Ishikawa (cell line): ENCODE measurements around the gene LRP8.

ENCODE experiments used
- CEBPB ChIP-seq: IDR thresholded peaks from 2 replicates; pipeline ENCODE4 v1.6.1; 2012
- EP300 ChIP-seq: IDR thresholded peaks from 2 replicates; pipeline ENCODE4 v1.6.1; 2012; ENCODE audit warnings: borderline replicate concordance
- MAX ChIP-seq: IDR thresholded peaks from 2 replicates; pipeline ENCODE4 v1.6.1; 2012
- RAD21 ChIP-seq: IDR thresholded peaks from 2 replicates; pipeline ENCODE4 v1.6.1; 2012; ENCODE audit warnings: low read depth
- REST ChIP-seq: IDR thresholded peaks from 2 replicates; pipeline ENCODE4 v1.6.1; 2012; ENCODE audit warnings: low read depth, mild to moderate bottlenecking
- YY1 ChIP-seq: IDR thresholded peaks from 2 replicates; pipeline ENCODE4 v1.6.1; 2012; ENCODE audit warnings: low read depth

- TF ChIP-seq CEBPB = no peak
- no peak for TF ChIP-seq MAX
- no peak for TF ChIP-seq RAD21
- no peak for TF ChIP-seq EP300
- no peak for TF ChIP-seq REST
- TF ChIP-seq YY1 = no peak
Measured at GRCh38 chr1:53303726-53304515, 23.9 kb downstream of the LRP8 start.
